Measurements from ENCODE around the gene APBA2.

DNA sequence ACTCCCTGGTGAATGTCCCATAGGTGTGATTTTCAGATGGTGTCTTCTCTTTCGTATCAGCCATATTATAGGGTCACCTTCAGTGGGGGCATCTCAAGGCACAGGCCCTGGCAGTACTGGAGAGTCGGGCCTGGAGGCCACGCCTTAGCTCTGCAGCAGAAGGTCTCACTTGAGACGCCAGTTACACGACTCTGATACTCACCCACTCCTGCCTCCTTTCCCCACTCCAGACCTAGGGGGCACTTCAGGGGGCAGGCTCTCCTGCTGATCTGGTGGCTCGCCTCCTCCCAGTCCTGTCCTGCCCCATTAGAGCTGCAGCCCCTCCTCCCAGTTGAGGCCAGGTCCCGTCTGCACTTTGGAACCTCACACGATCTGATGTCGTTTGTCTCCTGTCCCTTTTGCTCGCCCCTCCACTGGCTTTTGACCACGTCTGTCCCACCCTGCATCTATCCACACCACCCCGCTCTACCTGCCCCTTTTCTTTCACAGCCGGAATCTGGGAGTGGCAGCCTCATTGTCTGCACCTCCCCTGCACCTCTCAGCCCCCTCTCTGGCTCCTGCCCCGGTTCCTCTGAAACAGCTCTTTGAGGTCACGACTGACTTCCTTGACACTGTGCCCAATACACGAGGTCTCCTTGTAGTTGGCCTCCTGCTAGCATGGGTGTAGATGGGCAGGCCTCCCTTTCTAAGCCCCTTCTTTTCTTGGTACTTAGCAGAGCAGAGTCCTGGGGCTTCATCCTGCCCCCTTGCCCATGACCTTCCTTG lies 201.9 kb downstream of the APBA2 start:
- TF ChIP-seq ZNF335 (tag by site-specific recombination; conservative IDR thresholded peaks at IDR 0.05) (no peak), KLF10 (tag by site-specific recombination; IDR thresholded peaks at IDR 0.05) (no peak)
